GM19351 (cell line): ENCODE data around the gene CYP3A5.
A peak's percentile ranks its signal among the peaks of the same experiment; 100 is the strongest.

Experiments
- ATAC-seq: cut with Tn5 transposase; IDR thresholded peaks from one replicate; pipeline ENCODE4 v1.9.1; 2021; ENCODE audit warnings: mild to moderate bottlenecking, moderate library complexity; ENCODE audit not compliant: unreplicated experiment

The CYP3A5 gene

DNA sequence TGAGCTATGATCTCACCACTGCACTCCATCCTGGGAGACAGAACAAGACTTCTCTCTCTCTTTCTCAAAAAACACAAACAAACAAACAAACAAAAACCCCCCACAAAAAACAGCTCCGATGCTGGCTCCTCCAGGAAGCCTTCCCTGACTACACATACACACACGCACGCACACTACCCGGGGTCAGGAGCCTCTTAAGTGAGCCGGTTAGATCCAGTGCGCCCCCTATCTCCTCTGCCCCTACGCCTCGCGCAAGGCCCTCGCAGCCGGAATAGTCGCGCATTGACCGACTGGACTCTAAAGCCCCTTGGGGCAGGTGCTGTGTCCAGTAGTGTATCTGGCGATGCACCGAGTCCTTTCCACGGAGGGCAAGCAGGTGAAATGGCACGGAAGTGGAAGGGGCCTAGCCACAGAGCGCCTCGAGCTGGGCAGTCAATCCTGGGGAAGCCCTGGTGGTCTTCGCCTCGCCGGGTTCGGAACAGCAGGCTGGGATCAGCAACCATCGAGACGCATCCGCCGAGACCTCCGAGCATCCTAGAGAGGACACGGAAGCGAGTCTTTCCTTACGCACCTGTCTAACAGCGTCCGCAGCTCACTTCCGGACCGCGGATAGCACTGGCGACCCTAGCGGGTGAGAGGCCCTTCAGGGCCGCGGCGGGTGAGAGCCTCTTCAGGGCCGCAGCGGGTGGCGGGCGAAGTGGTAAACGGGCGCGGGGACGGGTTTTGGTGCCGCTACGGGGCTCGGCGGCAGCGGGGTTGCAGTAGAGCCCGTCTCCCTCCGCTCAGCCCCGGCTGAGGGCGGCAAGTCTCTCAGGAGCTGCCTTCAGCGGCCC is 63.2 kb downstream of the CYP3A5 start, which contains the start of gene ZSCAN25:
Gene ZSCAN25 (plus strand): TSS at position 588 of the 833 bp plus-strand sequence. CDS start 2,661 bp downstream, outside the sequence.
- ATAC-seq: peak; percentile 92

DNA sequence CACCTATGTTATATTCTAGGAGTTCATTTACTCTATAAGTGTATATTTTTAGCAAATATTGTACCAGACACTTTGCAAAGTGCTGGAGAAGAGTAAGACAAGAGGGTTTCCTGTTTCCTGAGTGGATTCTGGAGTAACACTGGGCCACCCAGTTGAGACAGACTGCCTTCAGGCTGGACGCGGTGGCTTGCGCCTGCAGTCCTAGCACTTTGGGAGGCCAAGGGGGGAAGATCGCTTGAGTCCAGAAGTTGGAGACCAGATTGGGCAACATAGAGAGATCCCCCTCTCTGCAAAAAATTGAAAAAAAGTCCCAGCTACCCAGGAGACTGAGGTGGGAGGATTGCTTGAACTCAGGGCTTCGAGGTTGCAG is 63.8 kb downstream of the CYP3A5 start:
- ATAC-seq: no peak

DNA sequence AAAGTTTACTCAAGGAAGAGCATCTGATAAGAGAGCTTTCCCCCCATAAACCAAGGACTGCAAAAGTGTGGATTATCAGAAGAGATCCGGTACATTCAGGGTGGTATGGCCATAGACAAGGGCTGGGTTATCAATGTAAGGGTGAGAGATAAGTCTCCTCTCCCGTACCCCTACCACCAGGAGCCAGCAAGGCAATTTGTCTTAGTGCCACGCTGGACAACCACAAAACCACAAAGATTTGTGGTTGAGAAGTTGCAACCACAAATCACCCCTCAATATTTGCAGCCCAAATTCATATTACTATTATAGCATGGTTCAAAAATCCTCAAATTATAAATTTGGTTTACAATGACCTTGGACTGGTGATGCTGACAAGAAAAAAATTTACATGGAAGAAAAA is 65.3 kb downstream of the CYP3A5 start:
- no peak for ATAC-seq

DNA sequence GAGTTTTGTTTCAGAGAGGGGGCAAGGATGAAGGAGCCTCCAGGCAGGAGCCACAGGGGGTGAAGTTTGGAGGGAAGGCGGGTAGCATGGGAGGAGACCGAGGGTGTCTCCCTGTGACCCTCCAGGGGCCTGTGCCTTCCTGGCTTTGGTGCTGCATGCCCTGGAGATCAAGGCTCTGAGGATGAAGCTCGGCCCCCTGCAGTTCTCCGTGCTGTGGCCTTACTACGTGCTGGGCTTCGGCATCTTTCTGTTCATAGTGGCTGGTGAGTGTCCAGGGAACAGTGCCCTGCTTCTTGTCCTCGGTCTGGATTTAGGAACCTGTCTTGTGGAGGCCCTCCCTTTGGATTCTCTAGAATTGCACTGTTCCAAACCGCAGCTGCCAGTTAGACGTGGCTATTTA is 72.2 kb downstream of the CYP3A5 start:
- no peak for ATAC-seq

DNA sequence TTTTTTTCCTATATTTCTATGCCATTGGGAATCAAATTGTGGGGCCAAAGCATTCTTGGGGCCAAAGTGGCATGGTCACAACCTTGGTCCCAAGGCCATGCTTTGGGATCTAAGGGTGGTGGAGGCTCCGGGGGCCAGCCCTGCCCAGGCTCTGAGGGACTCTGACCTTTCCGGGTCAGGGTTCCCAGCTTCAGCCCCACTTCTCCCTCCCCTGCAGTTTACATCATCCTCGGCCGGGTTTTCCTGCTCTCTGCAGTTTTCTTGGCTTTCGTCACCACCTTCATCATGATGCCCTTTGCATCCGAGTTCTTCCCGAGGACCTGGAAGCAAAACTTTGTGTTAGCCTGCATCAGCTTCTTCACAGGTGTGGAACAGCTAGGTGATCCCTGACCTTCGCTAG is 73.3 kb downstream of the CYP3A5 start:
- ATAC-seq: no peak

DNA sequence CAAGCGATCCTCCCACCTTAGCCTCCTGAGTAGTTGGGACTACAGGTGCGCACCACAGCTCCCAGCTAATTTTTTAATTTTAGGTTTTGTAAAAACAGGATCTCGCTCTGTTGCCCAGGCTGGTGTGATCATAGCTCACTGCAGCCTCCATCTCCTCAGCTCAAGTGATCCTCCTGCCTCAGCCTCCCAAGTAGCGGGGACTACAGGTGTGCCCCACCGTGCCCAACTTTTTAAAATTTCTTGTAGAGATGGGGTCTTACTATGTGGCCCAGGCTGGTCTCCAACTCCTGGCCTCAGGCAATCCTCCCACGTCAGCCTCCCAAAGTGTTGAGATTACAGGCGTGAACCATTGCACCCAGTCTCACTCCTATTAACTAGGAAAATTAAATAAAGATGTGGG is 74.3 kb downstream of the CYP3A5 start:
- ATAC-seq: no peak

DNA sequence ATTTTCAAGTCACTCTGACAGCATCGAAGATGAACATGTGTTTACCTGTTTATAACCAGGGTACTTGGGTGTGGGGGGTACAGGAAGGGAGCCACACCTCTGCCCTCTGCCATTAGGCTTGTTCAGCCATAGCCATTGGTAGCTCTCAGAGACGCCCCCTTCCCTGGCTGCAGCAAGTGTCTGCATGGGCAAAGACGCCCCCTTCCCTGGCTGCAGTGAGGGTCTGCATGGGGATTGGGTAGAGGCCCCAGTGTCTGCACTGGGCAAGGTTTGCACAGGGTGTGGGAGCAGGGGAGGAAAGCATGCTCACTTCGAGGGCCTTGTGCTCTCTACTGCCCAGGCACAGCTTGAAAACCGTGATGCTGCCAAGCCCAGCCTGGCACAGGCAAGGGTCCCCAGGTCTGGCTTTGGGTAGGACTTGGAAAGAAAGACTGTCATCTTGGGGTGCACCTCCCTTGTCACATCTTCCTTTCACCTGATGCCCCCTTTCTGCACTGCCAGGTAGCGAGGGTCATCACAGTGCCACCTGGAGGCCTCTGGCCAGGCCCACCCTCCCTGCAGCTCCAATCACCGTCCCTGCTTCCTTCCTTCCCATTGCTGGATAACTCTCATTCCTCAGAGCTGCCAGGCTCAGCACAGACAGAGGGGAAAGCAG is 78.0 kb downstream of the CYP3A5 start:
- no peak for ATAC-seq

DNA sequence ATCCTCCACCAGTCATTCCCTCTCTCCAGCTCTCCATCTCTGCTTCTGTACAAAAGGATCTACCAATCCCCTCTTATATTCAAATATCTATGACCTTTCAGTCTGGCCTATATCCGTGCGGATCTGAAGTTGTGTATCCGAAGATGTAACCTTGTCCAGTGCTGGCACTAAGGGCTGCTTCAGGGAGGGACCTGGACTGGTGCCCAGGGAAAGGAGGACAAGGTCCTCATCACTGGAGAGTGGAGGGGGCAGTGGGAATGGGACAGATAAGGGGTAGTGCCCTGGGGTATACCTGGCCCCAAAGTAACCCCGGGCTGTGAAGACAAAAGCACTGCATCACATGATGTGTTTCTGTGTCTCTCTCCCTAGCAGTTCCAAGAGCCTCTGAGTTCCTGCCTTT is 80.0 kb downstream of the CYP3A5 start:
- ATAC-seq: no peak
